ENCODE results near the gene LRP5.

GRCh38 chr11:68266936-68267880 is 45.2 kb upstream of the LRP5 start:
- TF ChIP-seq CTCF (IDR thresholded peaks at IDR 0.05; ENCODE audit: insufficient read depth, low read length, poor library complexity, severe bottlenecking) = no peak
- no peak for TF ChIP-seq EZH2phosphoT487 (conservative IDR thresholded peaks at IDR 0.05; ENCODE audit: low read length)
